ENCODE results near the gene FAM187B. TPM values are rescaled to one million over a fixed set of nuclear protein-coding genes. Genes with fewer than 3 reads are reported as not detected.

FAM187B gene
- total RNA-seq, 1 experiment from 2014 or later: not detected

DNA sequence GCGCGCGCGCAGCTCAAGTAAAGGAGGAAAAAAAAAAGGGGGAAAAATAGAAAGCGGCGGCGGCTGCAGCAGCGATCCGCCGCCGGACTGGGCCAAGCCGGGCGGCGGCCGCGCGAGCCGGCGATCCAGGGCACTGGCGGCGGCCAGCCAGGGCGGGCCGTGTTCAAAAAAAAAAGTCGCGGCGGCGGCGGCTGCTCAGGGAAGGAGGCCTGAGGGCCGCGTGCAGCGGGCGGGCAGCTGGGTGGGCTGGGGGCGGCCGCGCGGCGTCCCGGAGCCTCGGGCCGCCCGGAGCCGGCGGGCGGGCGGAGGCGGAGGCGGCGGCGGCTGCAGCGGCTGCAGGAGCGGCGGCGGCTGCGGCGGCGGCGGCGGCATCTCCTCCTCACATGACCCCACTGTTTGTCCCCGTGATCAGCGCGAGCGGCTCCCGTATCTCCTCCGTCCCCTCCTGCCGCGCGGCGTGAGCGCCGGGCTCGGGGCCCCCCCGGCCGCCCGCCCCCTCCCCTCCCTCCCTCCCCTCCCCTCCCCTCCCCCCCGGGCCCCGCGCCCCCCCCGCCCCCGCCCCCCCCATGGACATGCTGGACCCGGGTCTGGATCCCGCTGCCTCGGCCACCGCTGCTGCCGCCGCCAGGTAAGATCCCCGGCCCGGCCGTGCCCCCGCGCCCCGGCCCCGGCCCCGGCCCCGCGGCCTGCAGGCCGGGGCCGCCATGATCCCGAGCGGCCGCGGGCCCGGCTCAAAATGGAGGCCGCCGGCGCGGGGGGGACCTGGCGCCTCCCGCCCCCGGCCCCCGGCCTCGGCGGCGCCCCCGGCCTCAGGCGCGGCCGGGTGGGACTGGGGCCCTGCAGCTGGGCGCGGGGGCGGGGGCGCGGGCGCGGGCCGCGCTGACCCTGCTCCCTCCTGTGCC is 40.2 kb upstream of the FAM187B start, which contains the start of gene USF2:
Gene USF2, plus strand, starts transcription at position 427 of the 902 bp plus-strand sequence. Its CDS starts 140 bp downstream, at position 567.
- Histone ChIP-seq H3K27ac (ENCODE audit: low read depth, low read length, poor library complexity, severe bottlenecking) (peak within 1 kb of the TSS; percentile 80), H3K4me1 (ENCODE audit: insufficient read depth, low read length, poor library complexity, severe bottlenecking) (no peaks in the 10 kb centered on the region), H3K27me3 (replicated peaks; ENCODE audit: insufficient read depth, low read depth, low read length, poor library complexity) (no peaks in the 10 kb centered on the region), H3K36me3 (ENCODE audit: insufficient read depth, low read length, poor library complexity, severe bottlenecking) (peaks cover 26% of the 10 kb centered on the region), H3K9me3 (ENCODE audit: low read depth, low read length, poor library complexity, severe bottlenecking) (no peaks in the 10 kb centered on the region), H3K4me3 (ENCODE audit: low read depth, low read length, poor library complexity, severe bottlenecking) (peak within 1 kb of the TSS; percentile 81)
- ChIA-PET CTCF (interaction anchor here (0.6 kb wide), 1 partner anchor 27 kb away, joined by 7 read pairs; no protein-coding TSS in a partner anchor), POLR2A (ENCODE audit: low non-redundant PET) (interaction anchor here (0.6 to 0.7 kb wide), 2 partner anchors 127 to 326 kb away, joined by 3 to 4 read pairs; no protein-coding TSS in a partner anchor)
- intact Hi-C loops (cut with micrococcal nuclease; ENCODE audit: unreplicated experiment): no loop called here
- no TSS peak for BruUV-seq (replicated peaks)
- peak; percentile 74 for DNase-seq (ENCODE audit: low spot score)
- TF ChIP-seq CTCF (conservative IDR thresholded peaks at IDR 0.05; ENCODE audit: low read depth, low read length): no peak
- TF ChIP-seq EZH2 (IDR thresholded peaks at IDR 0.05; ENCODE audit: borderline replicate concordance, low read depth, low read length, poor library complexity, severe bottlenecking): no peak

DNA sequence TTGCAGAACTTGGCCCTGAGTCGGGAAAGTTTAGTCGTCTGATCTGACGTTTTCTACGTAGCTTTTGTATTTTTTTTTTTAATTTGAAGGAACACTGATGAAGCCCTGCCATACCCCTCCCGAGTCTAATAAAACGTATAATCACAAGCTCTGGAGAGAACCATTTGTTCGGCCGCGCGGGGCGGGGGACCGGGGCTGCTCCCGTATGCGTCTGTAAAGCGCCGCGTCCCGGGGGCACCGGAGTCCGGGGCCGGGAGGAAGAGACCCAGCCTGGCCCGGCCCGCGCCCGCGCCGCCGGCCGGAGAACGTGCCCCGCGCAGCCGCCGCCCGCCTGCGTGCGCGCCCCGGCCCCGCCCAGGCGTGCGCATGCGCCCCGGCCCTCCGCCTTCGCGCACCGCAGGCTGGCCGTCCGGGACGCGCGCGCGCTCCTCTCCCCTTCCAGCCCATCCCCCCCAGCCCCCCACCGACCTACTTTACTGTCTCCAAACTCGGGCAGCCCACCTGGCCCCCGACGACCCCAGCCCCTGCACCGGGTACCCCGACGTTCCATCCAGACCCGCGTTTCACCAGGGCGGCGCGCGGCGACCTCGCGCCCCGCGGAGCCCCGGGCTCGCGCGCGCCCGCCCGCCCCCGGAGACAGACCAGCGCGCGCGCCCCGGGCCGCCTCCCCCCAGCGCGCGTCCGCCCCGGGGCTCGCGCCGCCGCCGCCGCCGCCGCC is 39.4 kb upstream of the FAM187B start:
- peaks cover 19% of the 10 kb centered on the region for H3K36me3 ChIP-seq (ENCODE audit: insufficient read depth, low read length, poor library complexity, severe bottlenecking)
- intact Hi-C loops (cut with micrococcal nuclease; ENCODE audit: unreplicated experiment): no loop called here
- no TSS peak for BruUV-seq (replicated peaks)
- peak overlapping the region; percentile 81 for H3K4me3 ChIP-seq (ENCODE audit: low read depth, low read length, poor library complexity, severe bottlenecking)
- DNase-seq (ENCODE audit: low spot score): peak; percentile 84
- H3K4me1 ChIP-seq (ENCODE audit: insufficient read depth, low read length, poor library complexity, severe bottlenecking): no peaks in the 10 kb centered on the region
- CTCF ChIA-PET: interaction anchor here (0.6 kb wide), 1 partner anchor 27 kb away, joined by 7 read pairs; no protein-coding TSS in a partner anchor
- POLR2A ChIA-PET (ENCODE audit: low non-redundant PET): interaction anchor here (0.6 to 0.7 kb wide), 4 partner anchors 39 to 446 kb away, joined by 3 to 4 read pairs (median 4); partner anchors contain the start of gene FAM187B
- TF ChIP-seq CTCF (conservative IDR thresholded peaks at IDR 0.05; ENCODE audit: low read depth, low read length) (no peak), EZH2 (IDR thresholded peaks at IDR 0.05; ENCODE audit: borderline replicate concordance, low read depth, low read length, poor library complexity, severe bottlenecking) (no peak)
- no peaks in the 10 kb centered on the region for H3K9me3 ChIP-seq (ENCODE audit: low read depth, low read length, poor library complexity, severe bottlenecking)
- H3K27ac ChIP-seq (ENCODE audit: low read depth, low read length, poor library complexity, severe bottlenecking): peak overlapping the region; percentile 80
- H3K27me3 ChIP-seq (replicated peaks; ENCODE audit: insufficient read depth, low read depth, low read length, poor library complexity): no peaks in the 10 kb centered on the region

DNA sequence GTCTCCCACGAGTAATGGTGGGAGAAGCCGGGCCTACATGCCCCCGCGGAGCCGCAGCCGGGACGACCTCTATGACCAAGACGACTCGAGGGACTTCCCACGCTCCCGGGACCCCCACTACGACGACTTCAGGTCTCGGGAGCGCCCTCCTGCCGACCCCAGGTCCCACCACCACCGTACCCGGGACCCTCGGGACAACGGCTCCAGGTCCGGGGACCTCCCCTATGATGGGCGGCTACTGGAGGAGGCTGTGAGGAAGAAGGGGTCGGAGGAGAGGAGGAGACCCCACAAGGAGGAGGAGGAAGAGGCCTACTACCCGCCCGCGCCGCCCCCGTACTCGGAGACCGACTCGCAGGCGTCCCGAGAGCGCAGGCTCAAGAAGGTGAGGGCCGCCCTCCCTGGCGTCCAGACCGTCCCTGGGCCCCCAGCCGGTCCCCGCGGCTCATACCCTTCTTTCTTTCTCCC is 38.8 kb upstream of the FAM187B start:
- Histone ChIP-seq H3K27me3 (replicated peaks; ENCODE audit: insufficient read depth, low read depth, low read length, poor library complexity) (no peaks in the 10 kb centered on the region), H3K36me3 (ENCODE audit: insufficient read depth, low read length, poor library complexity, severe bottlenecking) (peaks cover 19% of the 10 kb centered on the region), H3K9me3 (ENCODE audit: low read depth, low read length, poor library complexity, severe bottlenecking) (no peaks in the 10 kb centered on the region), H3K4me1 (ENCODE audit: insufficient read depth, low read length, poor library complexity, severe bottlenecking) (no peaks in the 10 kb centered on the region), H3K4me3 (ENCODE audit: low read depth, low read length, poor library complexity, severe bottlenecking) (peak overlapping the region; percentile 81), H3K27ac (ENCODE audit: low read depth, low read length, poor library complexity, severe bottlenecking) (peak overlapping the region; percentile 80)
- CTCF ChIA-PET: no interaction called here
- DNase-seq (ENCODE audit: low spot score): peak; percentile 32
- TF ChIP-seq CTCF (conservative IDR thresholded peaks at IDR 0.05; ENCODE audit: low read depth, low read length): no peak
- no peak for TF ChIP-seq EZH2 (IDR thresholded peaks at IDR 0.05; ENCODE audit: borderline replicate concordance, low read depth, low read length, poor library complexity, severe bottlenecking)
- POLR2A ChIA-PET (ENCODE audit: low non-redundant PET): interaction anchor here (0.6 to 0.7 kb wide), 2 partner anchors 39 to 447 kb away, joined by 3 to 4 read pairs; partner anchors contain the start of gene FAM187B
- intact Hi-C loops (cut with micrococcal nuclease; ENCODE audit: unreplicated experiment): no loop called here
- TSS peak; percentile 67 for BruUV-seq (replicated peaks)

Measured in A673 (cell line).